Loucy (cell line): ENCODE results near the gene TDRD1.

ENCODE experiments used
- CTCF ChIP-seq: fragments of 200-600 bp; sonication (generic); conservative IDR thresholded peaks from 2 replicates; pipeline ENCODE4 v1.5.1; 2014; ENCODE audit warnings: mild to moderate bottlenecking, antibody characterized with exemption, low read length
- EZH2phosphoT487 ChIP-seq: fragments of 200-600 bp; IDR thresholded peaks from 2 replicates; pipeline ENCODE4 v1.6.1; 2018; ENCODE audit warnings: antibody characterized with exemption, mild to moderate bottlenecking, moderate library complexity, borderline replicate concordance

- TF ChIP-seq CTCF (no peak), EZH2phosphoT487 (no peak)
Measured at GRCh38 chr10:114255227-114255626, 76.1 kb downstream of the TDRD1 start.
